Endothelial cell of umbilical vein (primary cell): Measurements from ENCODE around the gene GRK5. TPM values are rescaled to one million over a fixed set of nuclear protein-coding genes. Genes with fewer than 3 reads are reported as not detected.

ENCODE experiments used
- BruUV-seq: library from RNA; stranded (reverse); fragments of 400-500 nt; replicated peaks from 2 replicates; lab custom pipeline; 2021; lab: Mats Ljungman, UMichigan
- CTCF ChIA-PET: fragments of 300-600, 350-600 bp; sonication (Branson Sonifier 250); formaldehyde crosslinking; loops from one replicate; lab custom pipeline; 2021; ENCODE audit warnings: antibody characterized with exemption, inconsistent platforms; lab: Charles Lee
- POLR2A ChIA-PET: fragments of 300-600, 350-600 bp; sonication (Branson Sonifier 250); formaldehyde crosslinking; loops from one replicate; lab custom pipeline; 2021; ENCODE audit warnings: antibody characterized with exemption, inconsistent platforms; lab: Charles Lee
- DNase-seq: peaks from one replicate; pipeline ENCODE4 v3.0.0-alpha.2; 2011; ENCODE audit warnings: low read depth, low spot score
- FAIRE-seq: peaks from 2 replicates; lab custom pipeline; 2011; peaks lifted over from hg19 to GRCh38; lab: Jason Lieb, UNC
- H2AFZ ChIP-seq: 2 replicates; pipeline ENCODE4 v1.6.0; 2012; ENCODE audit warnings: low read depth, low read length, control low read depth, inconsistent platforms
- H3K27ac ChIP-seq: 2 replicates; pipeline ENCODE4 v1.5.1; 2011; ENCODE audit warnings: low read depth, mild to moderate bottlenecking, control low read depth, low read length, moderate library complexity; ENCODE audit not compliant: insufficient read depth
- H3K27me3 ChIP-seq, 2 experiments: 2 replicates each; pipeline versions ENCODE4 v1.6.0 to v1.6.1; 2011; ENCODE audit warnings: low read length in 2 of 2, mixed read lengths in 1 of 2; ENCODE audit not compliant: control insufficient read depth in 2 of 2, insufficient read depth in 2 of 2
- H3K36me3 ChIP-seq, 2 experiments: 2 replicates in 1 of 2; 3 replicates in 1 of 2; pipeline ENCODE4 v1.5.1; 2011; ENCODE audit warnings: low read length in 2 of 2, mild to moderate bottlenecking in 1 of 2, moderate library complexity in 1 of 2; ENCODE audit not compliant: control insufficient read depth in 2 of 2, insufficient read depth in 2 of 2; ENCODE audit errors: extremely low read depth in 1 of 2
- H3K4me1 ChIP-seq: 3 replicates; pipeline ENCODE4 v1.5.1; 2011; ENCODE audit warnings: mild to moderate bottlenecking, low read length; ENCODE audit not compliant: control insufficient read depth, insufficient read depth; ENCODE audit errors: extremely low read depth
- H3K4me2 ChIP-seq: 2 replicates; pipeline ENCODE4 v1.6.1; 2011; ENCODE audit warnings: low read length, control low read depth, mixed read lengths; ENCODE audit not compliant: insufficient read depth
- H3K4me3 ChIP-seq, 3 experiments: fragments of 200-600 bp in 1 of 3; sonication (generic), shearing (Covaris generic) in 1 of 3; replicated peaks in 1 of 3; 2 replicates each; pipeline ENCODE4 v1.5.1; 2011 to 2016; ENCODE audit warnings: control low read depth in 3 of 3, low read length in 3 of 3, mild to moderate bottlenecking in 2 of 3, inconsistent platforms in 1 of 3, low read depth in 1 of 3, moderate library complexity in 1 of 3; ENCODE audit not compliant: insufficient read depth in 1 of 3
- H3K79me2 ChIP-seq: 2 replicates; pipeline ENCODE4 v1.6.0; 2012; ENCODE audit warnings: low read length, inconsistent platforms; ENCODE audit not compliant: control insufficient read depth, insufficient read depth
- H3K9ac ChIP-seq: replicated peaks from 2 replicates; pipeline ENCODE3; 2011; ENCODE audit warnings: low read length, control low read depth; ENCODE audit not compliant: insufficient read depth; ENCODE audit errors: extremely low read depth
- H3K9me1 ChIP-seq: replicated peaks from 3 replicates; pipeline ENCODE4 v1.6.0; 2011; ENCODE audit warnings: mild to moderate bottlenecking, low read length; ENCODE audit not compliant: control insufficient read depth, insufficient read depth; ENCODE audit errors: extremely low read depth
- H3K9me3 ChIP-seq: replicated peaks from 2 replicates; pipeline ENCODE4 v1.5.1; 2012; ENCODE audit warnings: low read length, inconsistent platforms; ENCODE audit not compliant: control insufficient read depth, insufficient read depth
- H4K20me1 ChIP-seq: replicated peaks from 2 replicates; pipeline ENCODE3; 2011; ENCODE audit warnings: mild to moderate bottlenecking, low read length; ENCODE audit not compliant: control insufficient read depth, insufficient read depth; ENCODE audit errors: extremely low read depth
- CTCF ChIP-seq, 2 donors: IDR thresholded peaks; 1 replicate in 1 of 2; 2 replicates in 1 of 2; pipeline ENCODE4 v1.5.1; 2011; ENCODE audit warnings: low read length in 2 of 2, mild to moderate bottlenecking in 2 of 2, moderate library complexity in 2 of 2, control low read depth in 1 of 2, inconsistent platforms in 1 of 2, low read depth in 1 of 2; ENCODE audit not compliant: insufficient read depth in 1 of 2; ENCODE audit errors: extremely low read depth in 1 of 2
- EZH2 ChIP-seq: IDR thresholded peaks from 2 replicates; pipeline ENCODE4 v1.6.1; 2012; ENCODE audit warnings: borderline replicate concordance, low read depth, mild to moderate bottlenecking, moderate library complexity, low read length, inconsistent platforms; ENCODE audit not compliant: severe bottlenecking
- FOS ChIP-seq: IDR thresholded peaks from 2 replicates; pipeline ENCODE4 v1.6.1; 2011; ENCODE audit warnings: mild to moderate bottlenecking, low read length, moderate library complexity, borderline replicate concordance; ENCODE audit not compliant: insufficient read depth
- GATA2 ChIP-seq: IDR thresholded peaks from 2 replicates; pipeline ENCODE4 v1.7.0; 2011; ENCODE audit warnings: low read depth, mild to moderate bottlenecking, moderate library complexity, mixed read lengths, low read length; ENCODE audit not compliant: insufficient read length, insufficient read depth
- JUN ChIP-seq: IDR thresholded peaks from 2 replicates; pipeline ENCODE4 v1.6.1; 2011; ENCODE audit warnings: borderline replicate concordance, low read depth; ENCODE audit not compliant: insufficient read length, insufficient read depth
- MAX ChIP-seq: IDR thresholded peaks from 2 replicates; pipeline ENCODE4 v1.6.1; 2011; ENCODE audit not compliant: insufficient read depth, insufficient read length
- MYC ChIP-seq: IDR thresholded peaks from one replicate; pipeline ENCODE4 v1.6.1; 2011; ENCODE audit warnings: mild to moderate bottlenecking, low read depth, low read length
- POLR2A ChIP-seq: IDR thresholded peaks from 2 replicates; pipeline ENCODE4 v1.6.1; 2012; ENCODE audit warnings: low read depth, mild to moderate bottlenecking, control low read depth, low read length
- POLR2AphosphoS5 ChIP-seq: IDR thresholded peaks from 2 replicates; pipeline ENCODE4 v1.6.1; 2012; ENCODE audit warnings: low read depth, mild to moderate bottlenecking, control low read depth, low read length, moderate library complexity; ENCODE audit not compliant: insufficient read depth
- dilution Hi-C: fragments of 300-500 bp; cut with MboI; formaldehyde crosslinking; loops from one replicate; pipeline ENCODE4 v1.15.0; 2019; ENCODE audit warnings: low sequenced_read_pairs; ENCODE audit not compliant: extremely low pct_ligation_motif_present
- intact Hi-C: fragments of 100-400 bp; cut with micrococcal nuclease; formaldehyde crosslinking; loops from one replicate; pipeline ENCODE4 v1.10.0; 2022
- polyA plus RNA-seq, 4 experiments: library from polyadenylated mRNA; depleted of rRNA in 3 of 4; stranded (reverse) in 3 of 4; unstranded in 1 of 4; fragments of >200 nt; gene quantifications; 2 replicates each; pipeline versions ENCODE4 v1.2.1 to v1.2.3, GENCODE V29; 2011 to 2012; ENCODE audit warnings: missing spikeins in 1 of 4
- total RNA-seq: library from RNA; stranded (reverse); gene quantifications from 2 replicates; pipeline ENCODE4 v1.2.3, GENCODE V29; 2021

The GRK5 gene
- total and polyA plus RNA-seq, 2 donors (not counting 3 experiments of a cell fraction or from before 2014, with no cell fraction given) = 13.1 to 29.5 TPM

DNA sequence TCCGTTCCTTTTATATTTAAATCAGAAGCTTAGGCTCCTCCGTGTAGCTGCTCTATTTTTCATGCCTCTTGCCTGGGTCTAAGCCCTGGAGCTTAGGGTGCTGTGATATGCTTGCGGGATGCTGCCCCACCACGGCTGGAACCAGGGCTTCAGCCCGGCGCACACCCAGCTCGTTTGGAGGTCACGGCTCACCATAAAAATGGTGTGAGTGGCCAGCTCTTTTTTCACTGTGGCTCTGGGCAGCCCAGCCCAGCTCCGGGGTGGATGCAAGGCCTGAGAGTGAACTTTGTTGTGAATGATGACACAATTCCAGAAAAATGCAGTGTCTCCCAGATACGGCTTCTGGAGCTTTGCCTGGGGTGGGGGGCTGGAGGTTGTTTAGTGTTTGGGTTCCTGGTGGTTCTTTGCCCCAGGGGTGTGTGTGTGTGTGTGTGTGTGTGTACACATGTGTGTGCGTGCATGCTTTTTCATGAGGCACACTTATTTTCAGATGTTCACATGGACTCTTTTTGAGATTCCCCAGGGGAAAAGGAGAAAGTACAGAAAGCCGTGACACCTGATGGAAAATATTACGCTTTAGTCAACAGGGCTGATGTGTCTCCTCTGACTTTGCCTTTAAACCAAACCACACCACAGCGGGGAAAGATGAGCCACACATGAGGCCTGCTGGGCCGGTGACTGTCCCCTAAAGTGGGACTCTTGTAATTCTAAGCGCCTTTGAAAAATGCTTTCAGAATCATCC lies 46.2 kb downstream of the GRK5 start:
- no peaks in the 10 kb centered on the region for H3K27me3 ChIP-seq
- intact Hi-C loops = loop anchor here (5.0 kb wide), 1 partner anchor 159 kb away; no protein-coding TSS in a partner anchor
- H3K79me2 ChIP-seq = peaks cover 3% of the 10 kb centered on the region
- POLR2A ChIA-PET = interaction anchor here (0.8 to 0.9 kb wide), 2 partner anchors 11 to 18 kb away, joined by 3 to 4 read pairs; no protein-coding TSS in a partner anchor
- peak overlapping the region; percentile 35 for H3K27ac ChIP-seq
- H3K9me1 ChIP-seq = no peaks in the 10 kb centered on the region
- H3K9me3 ChIP-seq = no peaks in the 10 kb centered on the region
- DNase-seq (peak; percentile 73), FAIRE-seq (peak; percentile 59)
- H3K4me3 ChIP-seq = no peak overlapping the region
- dilution Hi-C loops = no loop called here
- peaks cover 46% of the 10 kb centered on the region for H3K4me1 ChIP-seq
- TF ChIP-seq FOS = peak; percentile 35
- TF ChIP-seq POLR2A = no peak
- peak overlapping the region; percentile 19 for H3K9ac ChIP-seq
- CTCF ChIA-PET = interaction anchor here (0.8 to 1.7 kb wide), 11 partner anchors 11 to 192 kb away, joined by 3 to 15 read pairs (median 4); partner anchors contain the start of gene GRK5
- no TSS peak for BruUV-seq
- H2AFZ ChIP-seq = peak overlapping the region; percentile 11
- H3K36me3 ChIP-seq = no peaks in the 10 kb centered on the region
- no peak overlapping the region for H3K4me2 ChIP-seq
- H4K20me1 ChIP-seq = no peaks in the 10 kb centered on the region

DNA sequence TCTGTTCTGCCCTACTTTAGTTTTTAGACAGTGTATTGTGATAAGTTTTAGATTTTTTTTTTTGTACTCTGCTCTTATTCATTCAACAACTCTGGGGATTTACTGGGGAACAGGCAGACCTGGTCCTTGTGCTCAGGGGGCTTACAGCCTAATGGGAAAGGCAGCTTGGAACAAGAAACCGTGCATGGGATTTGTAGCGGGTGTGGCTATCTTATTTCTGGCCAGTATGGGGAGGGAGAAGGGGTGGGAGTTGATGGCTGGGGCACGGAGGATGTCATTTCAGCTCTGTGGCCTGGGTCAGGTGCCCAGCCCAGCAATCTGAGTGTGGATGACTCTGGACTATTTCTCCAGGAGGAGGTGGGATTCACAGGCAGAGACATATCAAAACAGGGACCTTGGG lies 47.0 kb downstream of the GRK5 start:
- no peak overlapping the region for H3K27ac ChIP-seq
- H3K36me3 ChIP-seq = no peaks in the 10 kb centered on the region
- no peaks in the 10 kb centered on the region for H4K20me1 ChIP-seq
- no peak overlapping the region for H3K4me2 ChIP-seq
- peaks cover 47% of the 10 kb centered on the region for H3K4me1 ChIP-seq
- ChIA-PET POLR2A (no interaction called here), CTCF (interaction anchor here (0.6 to 1.7 kb wide), 6 partner anchors 12 to 323 kb away, joined by 3 to 5 read pairs (median 4); no protein-coding TSS in a partner anchor)
- no peaks in the 10 kb centered on the region for H3K9me1 ChIP-seq
- H3K79me2 ChIP-seq = peaks cover 3% of the 10 kb centered on the region
- no TSS peak for BruUV-seq
- dilution Hi-C loops (no loop called here), intact Hi-C loops (loop anchor here (5.0 kb wide), 1 partner anchor 158 kb away; no protein-coding TSS in a partner anchor)
- no peak for TF ChIP-seq POLR2A
- no peak for TF ChIP-seq POLR2AphosphoS5
- no peak for TF ChIP-seq MYC
- TF ChIP-seq JUN = no peak
- TF ChIP-seq FOS = no peak
- no peak for TF ChIP-seq CTCF (IDR thresholded peaks at IDR 0.05; ENCODE audit: extremely low read depth in 1 of 2, insufficient read depth in 1 of 2, low read depth in 1 of 2, low read length in 2 of 2)
- no peak for TF ChIP-seq GATA2
- no peak for TF ChIP-seq MAX
- TF ChIP-seq EZH2 = no peak
- no peaks in the 10 kb centered on the region for H3K27me3 ChIP-seq
- H3K9ac ChIP-seq = no peak overlapping the region
- no peaks in the 10 kb centered on the region for H3K9me3 ChIP-seq
- no peak overlapping the region for H3K4me3 ChIP-seq
- no peak overlapping the region for H2AFZ ChIP-seq
- DNase-seq = no peak
- FAIRE-seq = no peak
